Measurements from ENCODE around the gene RHBDF2.

The RHBDF2 gene

DNA sequence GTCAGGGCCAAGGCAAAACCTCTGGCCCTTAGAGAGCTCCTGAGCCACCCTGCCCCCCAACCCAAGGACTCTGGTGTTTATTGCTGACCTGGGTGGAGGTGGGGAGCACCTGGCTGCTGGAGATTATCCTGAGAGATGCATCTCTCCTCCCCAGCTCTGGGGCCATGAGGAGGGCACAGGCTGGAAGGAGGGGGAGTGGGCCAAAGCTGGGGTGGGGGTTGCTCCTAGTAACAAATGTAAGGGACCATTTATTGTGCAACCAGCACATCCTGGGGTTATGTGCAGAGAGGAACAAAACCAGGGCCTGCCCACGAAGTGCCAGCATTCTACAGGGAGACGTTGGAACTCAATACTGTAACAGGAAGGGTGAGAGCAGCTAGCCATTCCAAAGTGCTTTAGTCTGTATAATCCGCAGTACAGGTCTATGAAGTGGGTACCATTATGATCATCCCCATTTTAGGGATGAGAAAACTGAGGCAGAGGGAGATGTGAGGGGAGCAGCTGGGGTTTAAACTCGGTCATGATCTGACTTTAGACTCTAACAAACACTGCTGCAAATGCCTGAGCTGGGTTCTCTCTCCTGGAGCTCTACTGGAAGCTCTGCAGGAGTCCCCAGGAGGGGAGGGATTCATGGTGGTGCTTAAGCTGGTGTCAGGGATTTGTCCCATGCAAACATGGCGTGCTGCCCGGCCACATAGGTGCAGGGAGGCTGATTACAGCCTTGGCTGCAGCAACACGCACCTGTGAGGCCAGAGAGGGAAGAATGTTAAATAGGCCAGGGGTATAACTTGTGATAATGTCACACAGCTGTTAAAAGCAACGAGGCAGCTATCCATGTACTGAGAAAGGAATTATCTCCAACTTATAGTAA lies 1.4 kb upstream of the RHBDF2 start:
- Histone ChIP-seq H3K79me1 (ENCODE audit: low read depth, low read length) (no peaks in the 10 kb centered on the region), H3K14ac (ENCODE audit: low read length) (no peak overlapping the region), H3K4me1 (ENCODE audit: control insufficient read depth in 2 of 2, insufficient read depth in 1 of 2, low read depth in 1 of 2, low read length in 2 of 2) (peaks cover 13 to 29% of the 10 kb centered on the region in 2 donors), H3K4me3 (ENCODE audit: low read length in 2 of 2) (no peak overlapping the region), H3K27me3 (ENCODE audit: control insufficient read depth in 3 of 3, insufficient read depth in 3 of 3, low read depth in 1 of 3, low read length in 3 of 3) (peaks cover 5 to 74% (median 19%) of the 10 kb centered on the region in 3 experiments), H2BK120ac (ENCODE audit: low read depth, low read length) (no peak overlapping the region), H2BK15ac (ENCODE audit: low read length) (peak overlapping the region; percentile 79), H3K18ac (ENCODE audit: low read length) (no peak overlapping the region), H3K27ac (replicated peaks; ENCODE audit: low read length) (no peak overlapping the region), H4K8ac (ENCODE audit: low read depth, low read length) (no peak overlapping the region), H2AFZ (ENCODE audit: low read length) (no peak overlapping the region), H3K4me2 (ENCODE audit: insufficient read depth, low read length, poor library complexity, severe bottlenecking) (no peak overlapping the region), H3K9ac (ENCODE audit: low read depth, low read length, poor library complexity) (no peak overlapping the region), H2BK5ac (ENCODE audit: low read length) (no peak overlapping the region), H3K36me3 (replicated peaks in 1 of 2; ENCODE audit: control insufficient read depth in 2 of 2, insufficient read depth in 2 of 2, low read length in 2 of 2) (no peaks in the 10 kb centered on the region), H3K4ac (ENCODE audit: low read length) (no peak overlapping the region), H2BK12ac (ENCODE audit: low read length) (no peak overlapping the region), H4K91ac (ENCODE audit: low read depth, low read length, poor library complexity) (no peak overlapping the region), H3K9me3 (replicated peaks in 1 of 2; ENCODE audit: control insufficient read depth in 2 of 2, insufficient read depth in 1 of 2, low read depth in 1 of 2, low read length in 2 of 2) (no peaks in the 10 kb centered on the region), H3K23ac (ENCODE audit: low read depth, low read length, poor library complexity) (no peak overlapping the region), H2AK5ac (ENCODE audit: low read depth, low read length) (no peak overlapping the region)
- WGBS, 2 donors (ENCODE audit: extremely low coverage in 2 of 2, insufficient read length in 2 of 2, insufficient replicate concordance in 1 of 2): no CpG with 5 or more reads among the region's 8 CpGs
- DNase-seq (ENCODE audit: low spot score): no peak

DNA sequence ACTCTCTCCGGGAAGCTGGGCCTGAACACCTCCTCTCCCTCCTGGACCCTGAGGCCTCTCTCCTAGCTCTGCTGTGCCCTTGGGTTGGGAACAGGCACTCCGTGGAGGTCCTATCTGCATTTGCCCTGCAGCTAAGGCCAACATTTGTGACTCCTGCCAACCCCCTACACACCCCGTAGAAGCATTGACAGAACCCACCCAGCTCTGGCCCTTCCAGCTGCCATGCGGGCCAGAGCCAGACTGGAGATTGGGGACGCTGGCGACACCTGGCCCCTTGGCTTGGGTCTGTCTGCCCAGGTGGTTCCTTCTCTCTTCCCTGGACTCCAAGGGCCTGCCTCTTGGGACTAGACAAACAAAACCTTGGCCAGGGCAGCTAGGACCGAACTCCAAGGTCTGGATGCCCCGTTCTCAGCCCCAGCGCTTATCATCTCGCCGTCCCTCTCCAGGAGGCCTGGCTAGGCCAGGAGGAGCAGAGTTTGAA lies 644 bp upstream of the RHBDF2 start:
- Histone ChIP-seq H3K4me1 (ENCODE audit: control insufficient read depth in 2 of 2, insufficient read depth in 1 of 2, low read depth in 1 of 2, low read length in 2 of 2) (peaks cover 13 to 30% of the 10 kb centered on the region in 2 donors), H3K79me1 (ENCODE audit: low read depth, low read length) (no peaks in the 10 kb centered on the region), H3K4ac (ENCODE audit: low read length) (no peak overlapping the region), H2BK12ac (ENCODE audit: low read length) (peak overlapping the region; percentile 75), H2BK15ac (ENCODE audit: low read length) (peak overlapping the region; percentile 27), H4K91ac (ENCODE audit: low read depth, low read length, poor library complexity) (peak overlapping the region; percentile 64), H2BK120ac (ENCODE audit: low read depth, low read length) (no peak overlapping the region), H3K4me2 (ENCODE audit: insufficient read depth, low read length, poor library complexity, severe bottlenecking) (no peak overlapping the region), H3K27ac (replicated peaks; ENCODE audit: low read length) (no peak overlapping the region), H3K9me3 (replicated peaks in 1 of 2; ENCODE audit: control insufficient read depth in 2 of 2, insufficient read depth in 1 of 2, low read depth in 1 of 2, low read length in 2 of 2) (no peaks in the 10 kb centered on the region), H3K27me3 (ENCODE audit: control insufficient read depth in 3 of 3, insufficient read depth in 3 of 3, low read depth in 1 of 3, low read length in 3 of 3) (peaks cover 5 to 74% (median 18%) of the 10 kb centered on the region in 3 experiments), H3K9ac (ENCODE audit: low read depth, low read length, poor library complexity) (no peak overlapping the region), H3K14ac (ENCODE audit: low read length) (no peak overlapping the region), H2AK5ac (ENCODE audit: low read depth, low read length) (peak overlapping the region; percentile 97), H3K4me3 (ENCODE audit: low read length in 2 of 2) (peak overlapping the region; percentile 38 to 42), H3K18ac (ENCODE audit: low read length) (peak overlapping the region; percentile 90), H4K8ac (ENCODE audit: low read depth, low read length) (no peak overlapping the region), H3K36me3 (replicated peaks in 1 of 2; ENCODE audit: control insufficient read depth in 2 of 2, insufficient read depth in 2 of 2, low read length in 2 of 2) (no peaks in the 10 kb centered on the region), H3K23ac (ENCODE audit: low read depth, low read length, poor library complexity) (no peak overlapping the region), H2AFZ (ENCODE audit: low read length) (peak overlapping the region; percentile 90), H2BK5ac (ENCODE audit: low read length) (peak overlapping the region; percentile 61)
- no CpG with 5 or more reads among the region's 11 CpGs for WGBS, 2 donors (ENCODE audit: extremely low coverage in 2 of 2, insufficient read length in 2 of 2, insufficient replicate concordance in 1 of 2)
- no peak for DNase-seq (ENCODE audit: low spot score)

DNA sequence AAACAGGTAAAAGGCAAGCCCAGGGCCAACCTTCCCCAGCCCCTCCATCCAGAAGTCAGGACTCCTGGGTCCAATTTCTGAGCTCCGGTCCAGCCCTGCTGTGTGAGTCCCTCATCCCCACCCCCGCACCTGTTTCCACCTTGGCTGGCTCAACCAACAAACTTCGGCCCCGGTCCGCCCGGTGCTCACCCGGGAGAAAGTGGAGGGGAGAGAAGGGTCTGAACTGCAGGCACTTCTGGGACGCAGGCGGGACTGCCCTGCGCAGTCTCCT lies 541 bp downstream of the RHBDF2 start:
- Histone ChIP-seq H4K91ac (ENCODE audit: low read depth, low read length, poor library complexity) (no peak overlapping the region), H2AK5ac (ENCODE audit: low read depth, low read length) (no peak overlapping the region), H2BK5ac (ENCODE audit: low read length) (peak overlapping the region; percentile 85), H3K27ac (replicated peaks; ENCODE audit: low read length) (no peak overlapping the region), H3K23ac (ENCODE audit: low read depth, low read length, poor library complexity) (peak overlapping the region; percentile 52), H3K18ac (ENCODE audit: low read length) (peak overlapping the region; percentile 38), H2BK15ac (ENCODE audit: low read length) (peak overlapping the region; percentile 60), H3K79me1 (ENCODE audit: low read depth, low read length) (no peaks in the 10 kb centered on the region), H3K4ac (ENCODE audit: low read length) (no peak overlapping the region), H3K4me1 (ENCODE audit: control insufficient read depth in 2 of 2, insufficient read depth in 1 of 2, low read depth in 1 of 2, low read length in 2 of 2) (peaks cover 9 to 28% of the 10 kb centered on the region in 2 donors), H4K8ac (ENCODE audit: low read depth, low read length) (no peak overlapping the region), H3K9me3 (replicated peaks in 1 of 2; ENCODE audit: control insufficient read depth in 2 of 2, insufficient read depth in 1 of 2, low read depth in 1 of 2, low read length in 2 of 2) (no peaks in the 10 kb centered on the region), H3K4me2 (ENCODE audit: insufficient read depth, low read length, poor library complexity, severe bottlenecking) (peak overlapping the region; percentile 97), H3K9ac (ENCODE audit: low read depth, low read length, poor library complexity) (peak overlapping the region; percentile 79), H3K4me3 (ENCODE audit: low read length in 2 of 2) (peak overlapping the region in 1 of 2 donors; percentile 81), H3K36me3 (replicated peaks in 1 of 2; ENCODE audit: control insufficient read depth in 2 of 2, insufficient read depth in 2 of 2, low read length in 2 of 2) (no peaks in the 10 kb centered on the region), H2BK12ac (ENCODE audit: low read length) (no peak overlapping the region), H2AFZ (ENCODE audit: low read length) (peak overlapping the region; percentile 90), H2BK120ac (ENCODE audit: low read depth, low read length) (no peak overlapping the region), H3K27me3 (ENCODE audit: control insufficient read depth in 3 of 3, insufficient read depth in 3 of 3, low read depth in 1 of 3, low read length in 3 of 3) (peaks cover 5 to 81% (median 14%) of the 10 kb centered on the region in 3 experiments), H3K14ac (ENCODE audit: low read length) (no peak overlapping the region)
- no peak for DNase-seq (ENCODE audit: low spot score)
- WGBS, 2 donors (ENCODE audit: extremely low coverage in 2 of 2, insufficient read length in 2 of 2, insufficient replicate concordance in 1 of 2): no CpG with 5 or more reads among the region's 10 CpGs

DNA sequence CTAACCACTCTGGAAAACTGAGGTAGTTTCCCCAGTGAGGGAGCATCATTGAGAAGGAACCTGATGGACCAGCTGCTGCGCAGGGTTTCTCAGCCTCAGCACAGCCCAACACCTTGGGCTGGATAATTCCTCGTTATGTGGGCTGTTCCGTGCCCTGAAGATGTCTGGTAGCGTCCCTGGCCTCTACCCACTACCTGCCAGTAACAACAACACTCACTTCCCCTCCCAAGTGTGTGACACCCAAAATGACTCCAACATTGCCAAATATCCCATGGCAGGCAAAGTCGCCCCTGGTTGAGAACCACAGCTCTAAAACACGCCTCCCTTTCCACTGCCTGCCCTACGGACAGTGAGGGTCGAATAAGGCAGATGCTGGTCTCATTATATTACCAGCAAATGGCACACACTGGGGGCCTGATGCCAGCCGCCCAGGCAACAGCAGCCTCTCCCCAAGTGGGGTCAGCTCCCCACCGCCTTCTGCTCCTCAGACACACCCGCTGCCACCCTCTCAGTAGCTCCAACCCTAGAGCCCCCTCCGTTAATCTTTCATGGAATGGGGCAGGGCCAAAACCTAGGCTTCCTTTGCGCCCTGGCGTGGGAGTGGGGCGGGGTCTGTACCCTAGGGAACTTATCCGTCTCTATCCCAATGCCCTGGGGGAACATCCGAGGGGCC lies 1.0 kb downstream of the RHBDF2 start:
- H4K91ac ChIP-seq (ENCODE audit: low read depth, low read length, poor library complexity): no peak overlapping the region
- no peaks in the 10 kb centered on the region for H3K9me3 ChIP-seq (replicated peaks in 1 of 2; ENCODE audit: control insufficient read depth in 2 of 2, insufficient read depth in 1 of 2, low read depth in 1 of 2, low read length in 2 of 2)
- H2AK5ac ChIP-seq (ENCODE audit: low read depth, low read length): no peak overlapping the region
- no peak overlapping the region for H3K18ac ChIP-seq (ENCODE audit: low read length)
- no peak overlapping the region for H2BK120ac ChIP-seq (ENCODE audit: low read depth, low read length)
- no peak overlapping the region for H4K8ac ChIP-seq (ENCODE audit: low read depth, low read length)
- peaks cover 5 to 83% (median 14%) of the 10 kb centered on the region in 3 experiments for H3K27me3 ChIP-seq (ENCODE audit: control insufficient read depth in 3 of 3, insufficient read depth in 3 of 3, low read depth in 1 of 3, low read length in 3 of 3)
- peak overlapping the region; percentile 97 for H3K4me2 ChIP-seq (ENCODE audit: insufficient read depth, low read length, poor library complexity, severe bottlenecking)
- peak overlapping the region; percentile 85 for H2BK5ac ChIP-seq (ENCODE audit: low read length)
- H2AFZ ChIP-seq (ENCODE audit: low read length): no peak overlapping the region
- no peak overlapping the region for H2BK15ac ChIP-seq (ENCODE audit: low read length)
- no peak overlapping the region for H3K4ac ChIP-seq (ENCODE audit: low read length)
- no peak overlapping the region for H2BK12ac ChIP-seq (ENCODE audit: low read length)
- no peak overlapping the region for H3K4me3 ChIP-seq (ENCODE audit: low read length in 2 of 2)
- H3K36me3 ChIP-seq (replicated peaks in 1 of 2; ENCODE audit: control insufficient read depth in 2 of 2, insufficient read depth in 2 of 2, low read length in 2 of 2): no peaks in the 10 kb centered on the region
- H3K4me1 ChIP-seq (ENCODE audit: control insufficient read depth in 2 of 2, insufficient read depth in 1 of 2, low read depth in 1 of 2, low read length in 2 of 2): peaks cover 9 to 28% of the 10 kb centered on the region in 2 donors
- peak overlapping the region; percentile 79 for H3K9ac ChIP-seq (ENCODE audit: low read depth, low read length, poor library complexity)
- no peak overlapping the region for H3K14ac ChIP-seq (ENCODE audit: low read length)
- peak overlapping the region; percentile 52 for H3K23ac ChIP-seq (ENCODE audit: low read depth, low read length, poor library complexity)
- no peak overlapping the region for H3K27ac ChIP-seq (replicated peaks; ENCODE audit: low read length)
- no peak for DNase-seq (ENCODE audit: low spot score)
- H3K79me1 ChIP-seq (ENCODE audit: low read depth, low read length): no peaks in the 10 kb centered on the region
- WGBS, 2 donors (ENCODE audit: extremely low coverage in 2 of 2, insufficient read length in 2 of 2, insufficient replicate concordance in 1 of 2): no CpG with 5 or more reads among the region's 17 CpGs
